GM12878 (cell line): Measurements from ENCODE around the gene LEKR1. TPM values are rescaled to one million over a fixed set of nuclear protein-coding genes. Genes with fewer than 3 reads are reported as not detected.

Experiments
- BMI1 ChIP-seq: fragments of 450-650 bp; IDR thresholded peaks from 2 replicates; pipeline ENCODE4 v1.6.1; 2016; ENCODE audit warnings: mild to moderate bottlenecking, moderate library complexity, borderline replicate concordance
- E2F8 ChIP-seq: fragments of 450-650 bp; IDR thresholded peaks from 2 replicates; pipeline ENCODE4 v1.6.1; 2018; ENCODE audit warnings: mild to moderate bottlenecking, low read depth, moderate library complexity; ENCODE audit not compliant: partially characterized antibody
- IKZF1 ChIP-seq: fragments of 450-650 bp; conservative IDR thresholded peaks from 2 replicates; pipeline ENCODE4 v1.6.1; 2017; ENCODE audit warnings: antibody characterized with exemption, mild to moderate bottlenecking
- LARP7 ChIP-seq: fragments of 450-650 bp; IDR thresholded peaks from 2 replicates; pipeline ENCODE4 v1.6.1; 2017; ENCODE audit warnings: mild to moderate bottlenecking
- MXI1 ChIP-seq: fragments of 150-350 bp; IDR thresholded peaks from 2 replicates; pipeline ENCODE4 v1.6.1; 2011; ENCODE audit warnings: low read depth, mild to moderate bottlenecking, inconsistent platforms, low read length, improper control_type of control experiment
- NFXL1 ChIP-seq: fragments of 450-650 bp; IDR thresholded peaks from 2 replicates; pipeline ENCODE4 v1.6.1; 2017; ENCODE audit warnings: antibody characterized with exemption, mild to moderate bottlenecking, borderline replicate concordance
- NR2C1 ChIP-seq: fragments of 450-650 bp; IDR thresholded peaks from 2 replicates; pipeline ENCODE4 v1.6.1; 2017; ENCODE audit warnings: antibody characterized with exemption, mild to moderate bottlenecking, moderate library complexity
- NRF1 ChIP-seq: conservative IDR thresholded peaks from 2 replicates; pipeline ENCODE4 v1.6.1; 2011; ENCODE audit warnings: mild to moderate bottlenecking, low read depth, low read length, improper control_type of control experiment
- PAX8 ChIP-seq: fragments of 450-650 bp; IDR thresholded peaks from 2 replicates; pipeline ENCODE4 v1.6.1; 2017; ENCODE audit warnings: mild to moderate bottlenecking, moderate library complexity
- RB1 ChIP-seq: fragments of 450-650 bp; formaldehyde crosslinking; IDR thresholded peaks from 2 replicates; pipeline ENCODE4 v1.6.1; 2017; ENCODE audit warnings: mild to moderate bottlenecking, borderline replicate concordance
- RFX5 ChIP-seq: IDR thresholded peaks from 2 replicates; pipeline ENCODE4 v1.6.1; 2011; ENCODE audit warnings: low read depth, low read length, improper control_type of control experiment
- SMC3 ChIP-seq: IDR thresholded peaks from 2 replicates; pipeline ENCODE4 v1.6.1; 2011; ENCODE audit warnings: low read length, improper control_type of control experiment, borderline replicate concordance
- TAF1 ChIP-seq: IDR thresholded peaks from 2 replicates; pipeline ENCODE4 v1.6.1; 2011; ENCODE audit warnings: mild to moderate bottlenecking, low read depth, low read length, borderline replicate concordance
- TCF12 ChIP-seq: IDR thresholded peaks from 2 replicates; pipeline ENCODE4 v1.6.1; 2011; ENCODE audit warnings: low read depth, mild to moderate bottlenecking, low read length
- polyA plus RNA-seq, 11 experiments: library from polyadenylated mRNA; depleted of rRNA in 4 of 11; unstranded in 6 of 11; stranded (reverse) in 5 of 11; fragments of >200 nt; fragmentation: Nextera tagmentation in 4 of 11; fragmentation: Illumina TruSeq in 1 of 11; extraction: Ambion mirVana in 4 of 11; extraction: Trizol in 1 of 11; gene quantifications; 1 replicate in 1 of 11; 2 replicates in 10 of 11; pipeline versions ENCODE4 v1.2.1 to v1.2.3, GENCODE V29; 2011 to 2016; ENCODE audit warnings: inconsistent platforms in 2 of 11, missing spikeins in 2 of 11, low read depth in 1 of 11
- total RNA-seq, 4 experiments: library from RNA; depleted of rRNA in 3 of 4; stranded (reverse); fragments of >200 nt in 3 of 4; fragmentation: Illumina TruSeq in 1 of 4; extraction: Trizol in 1 of 4; gene quantifications; 2 replicates each; pipeline versions ENCODE4 v1.2.1 to v1.2.3, GENCODE V29; 2013 to 2021
- TF ChIP-seq, protein P1 (sequence below): fragments of 450-650 bp; IDR thresholded peaks from 2 replicates; pipeline ENCODE4 v1.6.1; 2017; ENCODE audit warnings: mild to moderate bottlenecking, moderate library complexity
- TF ChIP-seq, protein P2 (sequence below): fragments of 150-350 bp; IDR thresholded peaks from 2 replicates; pipeline ENCODE4 v1.6.1; 2014; ENCODE audit warnings: mild to moderate bottlenecking, low read depth, low read length
- TF ChIP-seq, protein P3 (sequence below): IDR thresholded peaks from 2 replicates; pipeline ENCODE4 v1.6.1; 2012; ENCODE audit warnings: mild to moderate bottlenecking, low read depth, low read length

Gene LEKR1
- total and polyA plus RNA-seq, 10 of the 15 experiments (the other 5 are each of a cell fraction or from before 2014, with no cell fraction given): 0.48 to 3.2 (median 1.3) TPM

DNA sequence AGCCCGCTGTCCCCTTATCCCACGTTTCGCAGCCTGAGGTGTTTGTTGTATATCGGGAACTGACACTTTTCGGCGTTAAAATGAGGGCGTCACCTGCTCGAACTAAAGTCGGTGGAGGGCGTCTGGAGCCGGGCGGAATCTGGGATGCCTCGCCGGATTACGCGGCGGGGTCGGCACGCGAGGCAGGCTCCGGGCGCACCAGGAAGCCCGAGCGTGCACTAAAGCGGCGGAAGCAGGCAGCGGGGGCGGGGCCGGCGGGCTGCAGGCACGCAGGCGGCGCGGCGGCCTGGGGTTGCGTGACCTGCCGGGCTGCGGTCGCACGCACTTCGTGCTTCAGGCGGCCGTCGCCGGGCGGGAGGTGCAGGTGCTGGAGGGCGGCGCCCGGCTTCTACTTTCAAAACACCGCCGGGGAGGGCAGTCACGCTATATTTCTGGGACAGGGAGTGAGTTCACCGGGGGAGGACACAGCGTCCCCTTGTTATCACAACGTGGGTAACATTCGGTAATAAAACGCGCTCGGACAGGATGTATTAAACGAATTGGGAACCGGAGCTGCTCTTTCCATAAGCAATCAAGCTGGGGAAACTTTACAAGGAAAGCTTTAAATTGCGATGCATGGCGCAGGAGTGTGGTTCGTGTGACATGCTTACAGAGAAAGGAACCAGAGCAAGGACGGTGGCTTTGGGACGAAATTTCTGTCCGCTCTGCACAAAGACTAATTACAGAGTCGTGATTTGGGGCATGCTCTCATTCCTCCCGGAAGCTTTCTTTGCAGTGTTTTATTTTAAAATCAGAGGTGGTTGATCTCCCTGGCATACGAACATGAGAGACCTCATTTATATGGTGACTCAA, 9.1 kb upstream of the LEKR1 start (continued):
- TF ChIP-seq IKZF1 (peak; percentile 99), NFXL1 (peak; percentile 88; the same call in 1 of the 2 replicates), RB1 (peak; percentile 57; the same call in 1 of the 2 replicates), MXI1 (peak; percentile 85), E2F8 (peak; percentile 15), PAX8 (no peak), LARP7 (peak; percentile 75), SMC3 (peak; percentile 21; the same call in 1 of the 2 replicates), BMI1 (no peak), NR2C1 (peak; percentile 62), NRF1 (no peak), TAF1 (peak; percentile 70), TCF12 (peak; percentile 100), RFX5 (no peak)
- TF ChIP-seq, protein P1, sequence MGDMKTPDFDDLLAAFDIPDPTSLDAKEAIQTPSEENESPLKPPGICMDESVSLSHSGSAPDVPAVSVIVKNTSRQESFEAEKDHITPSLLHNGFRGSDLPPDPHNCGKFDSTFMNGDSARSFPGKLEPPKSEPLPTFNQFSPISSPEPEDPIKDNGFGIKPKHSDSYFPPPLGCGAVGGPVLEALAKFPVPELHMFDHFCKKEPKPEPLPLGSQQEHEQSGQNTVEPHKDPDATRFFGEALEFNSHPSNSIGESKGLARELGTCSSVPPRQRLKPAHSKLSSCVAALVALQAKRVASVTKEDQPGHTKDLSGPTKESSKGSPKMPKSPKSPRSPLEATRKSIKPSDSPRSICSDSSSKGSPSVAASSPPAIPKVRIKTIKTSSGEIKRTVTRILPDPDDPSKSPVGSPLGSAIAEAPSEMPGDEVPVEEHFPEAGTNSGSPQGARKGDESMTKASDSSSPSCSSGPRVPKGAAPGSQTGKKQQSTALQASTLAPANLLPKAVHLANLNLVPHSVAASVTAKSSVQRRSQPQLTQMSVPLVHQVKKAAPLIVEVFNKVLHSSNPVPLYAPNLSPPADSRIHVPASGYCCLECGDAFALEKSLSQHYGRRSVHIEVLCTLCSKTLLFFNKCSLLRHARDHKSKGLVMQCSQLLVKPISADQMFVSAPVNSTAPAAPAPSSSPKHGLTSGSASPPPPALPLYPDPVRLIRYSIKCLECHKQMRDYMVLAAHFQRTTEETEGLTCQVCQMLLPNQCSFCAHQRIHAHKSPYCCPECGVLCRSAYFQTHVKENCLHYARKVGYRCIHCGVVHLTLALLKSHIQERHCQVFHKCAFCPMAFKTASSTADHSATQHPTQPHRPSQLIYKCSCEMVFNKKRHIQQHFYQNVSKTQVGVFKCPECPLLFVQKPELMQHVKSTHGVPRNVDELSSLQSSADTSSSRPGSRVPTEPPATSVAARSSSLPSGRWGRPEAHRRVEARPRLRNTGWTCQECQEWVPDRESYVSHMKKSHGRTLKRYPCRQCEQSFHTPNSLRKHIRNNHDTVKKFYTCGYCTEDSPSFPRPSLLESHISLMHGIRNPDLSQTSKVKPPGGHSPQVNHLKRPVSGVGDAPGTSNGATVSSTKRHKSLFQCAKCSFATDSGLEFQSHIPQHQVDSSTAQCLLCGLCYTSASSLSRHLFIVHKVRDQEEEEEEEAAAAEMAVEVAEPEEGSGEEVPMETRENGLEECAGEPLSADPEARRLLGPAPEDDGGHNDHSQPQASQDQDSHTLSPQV: peak; percentile 85; the same call in 1 of the 2 replicates
- TF ChIP-seq, protein P2, sequence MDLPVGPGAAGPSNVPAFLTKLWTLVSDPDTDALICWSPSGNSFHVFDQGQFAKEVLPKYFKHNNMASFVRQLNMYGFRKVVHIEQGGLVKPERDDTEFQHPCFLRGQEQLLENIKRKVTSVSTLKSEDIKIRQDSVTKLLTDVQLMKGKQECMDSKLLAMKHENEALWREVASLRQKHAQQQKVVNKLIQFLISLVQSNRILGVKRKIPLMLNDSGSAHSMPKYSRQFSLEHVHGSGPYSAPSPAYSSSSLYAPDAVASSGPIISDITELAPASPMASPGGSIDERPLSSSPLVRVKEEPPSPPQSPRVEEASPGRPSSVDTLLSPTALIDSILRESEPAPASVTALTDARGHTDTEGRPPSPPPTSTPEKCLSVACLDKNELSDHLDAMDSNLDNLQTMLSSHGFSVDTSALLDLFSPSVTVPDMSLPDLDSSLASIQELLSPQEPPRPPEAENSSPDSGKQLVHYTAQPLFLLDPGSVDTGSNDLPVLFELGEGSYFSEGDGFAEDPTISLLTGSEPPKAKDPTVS: no peak
- TF ChIP-seq, protein P3, sequence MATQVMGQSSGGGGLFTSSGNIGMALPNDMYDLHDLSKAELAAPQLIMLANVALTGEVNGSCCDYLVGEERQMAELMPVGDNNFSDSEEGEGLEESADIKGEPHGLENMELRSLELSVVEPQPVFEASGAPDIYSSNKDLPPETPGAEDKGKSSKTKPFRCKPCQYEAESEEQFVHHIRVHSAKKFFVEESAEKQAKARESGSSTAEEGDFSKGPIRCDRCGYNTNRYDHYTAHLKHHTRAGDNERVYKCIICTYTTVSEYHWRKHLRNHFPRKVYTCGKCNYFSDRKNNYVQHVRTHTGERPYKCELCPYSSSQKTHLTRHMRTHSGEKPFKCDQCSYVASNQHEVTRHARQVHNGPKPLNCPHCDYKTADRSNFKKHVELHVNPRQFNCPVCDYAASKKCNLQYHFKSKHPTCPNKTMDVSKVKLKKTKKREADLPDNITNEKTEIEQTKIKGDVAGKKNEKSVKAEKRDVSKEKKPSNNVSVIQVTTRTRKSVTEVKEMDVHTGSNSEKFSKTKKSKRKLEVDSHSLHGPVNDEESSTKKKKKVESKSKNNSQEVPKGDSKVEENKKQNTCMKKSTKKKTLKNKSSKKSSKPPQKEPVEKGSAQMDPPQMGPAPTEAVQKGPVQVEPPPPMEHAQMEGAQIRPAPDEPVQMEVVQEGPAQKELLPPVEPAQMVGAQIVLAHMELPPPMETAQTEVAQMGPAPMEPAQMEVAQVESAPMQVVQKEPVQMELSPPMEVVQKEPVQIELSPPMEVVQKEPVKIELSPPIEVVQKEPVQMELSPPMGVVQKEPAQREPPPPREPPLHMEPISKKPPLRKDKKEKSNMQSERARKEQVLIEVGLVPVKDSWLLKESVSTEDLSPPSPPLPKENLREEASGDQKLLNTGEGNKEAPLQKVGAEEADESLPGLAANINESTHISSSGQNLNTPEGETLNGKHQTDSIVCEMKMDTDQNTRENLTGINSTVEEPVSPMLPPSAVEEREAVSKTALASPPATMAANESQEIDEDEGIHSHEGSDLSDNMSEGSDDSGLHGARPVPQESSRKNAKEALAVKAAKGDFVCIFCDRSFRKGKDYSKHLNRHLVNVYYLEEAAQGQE: 0 out of 2 replicates have a peak, but pooled peaks have one; percentile 14
